OCI-LY1 (cell line): ENCODE data around the gene PLAGL2.

Experiments used
- EZH2 ChIP-seq: fragments of 200-600 bp; sonication (generic), shearing (Covaris generic); IDR thresholded peaks from 2 replicates; pipeline ENCODE4 v1.8.0; 2017; ENCODE audit warnings: borderline replicate concordance, mixed run types, mild to moderate bottlenecking, antibody characterized with exemption, low read length, moderate library complexity, mixed read lengths
- TF ChIP-seq, protein P1 (sequence below): fragments of 200-600 bp; sonication (generic), shearing (Covaris generic); IDR thresholded peaks from 2 replicates; pipeline ENCODE4 v1.5.1; 2017; ENCODE audit warnings: mild to moderate bottlenecking, antibody characterized with exemption, low read length, moderate library complexity, mixed read lengths

DNA sequence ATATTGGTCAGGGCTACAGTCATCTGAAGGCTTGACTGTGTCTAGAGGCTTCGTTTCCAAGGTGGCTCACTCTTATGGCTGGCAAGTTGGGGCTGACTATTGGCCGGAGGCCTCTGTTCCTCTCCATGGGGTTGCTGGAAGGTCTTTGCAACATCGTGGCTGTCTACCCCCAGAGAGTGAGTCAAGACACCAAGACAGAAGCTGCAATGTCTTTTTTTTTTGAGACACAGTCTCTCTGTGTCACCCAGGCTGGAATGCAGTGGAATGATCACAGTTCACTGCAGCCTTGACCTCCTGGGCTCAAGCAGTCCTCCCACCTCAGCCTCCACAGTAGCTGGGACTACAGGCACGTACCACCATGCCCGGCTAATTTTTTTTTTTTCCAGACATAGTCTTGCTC is 40.5 kb upstream of the PLAGL2 start:
- TF ChIP-seq, protein P1, sequence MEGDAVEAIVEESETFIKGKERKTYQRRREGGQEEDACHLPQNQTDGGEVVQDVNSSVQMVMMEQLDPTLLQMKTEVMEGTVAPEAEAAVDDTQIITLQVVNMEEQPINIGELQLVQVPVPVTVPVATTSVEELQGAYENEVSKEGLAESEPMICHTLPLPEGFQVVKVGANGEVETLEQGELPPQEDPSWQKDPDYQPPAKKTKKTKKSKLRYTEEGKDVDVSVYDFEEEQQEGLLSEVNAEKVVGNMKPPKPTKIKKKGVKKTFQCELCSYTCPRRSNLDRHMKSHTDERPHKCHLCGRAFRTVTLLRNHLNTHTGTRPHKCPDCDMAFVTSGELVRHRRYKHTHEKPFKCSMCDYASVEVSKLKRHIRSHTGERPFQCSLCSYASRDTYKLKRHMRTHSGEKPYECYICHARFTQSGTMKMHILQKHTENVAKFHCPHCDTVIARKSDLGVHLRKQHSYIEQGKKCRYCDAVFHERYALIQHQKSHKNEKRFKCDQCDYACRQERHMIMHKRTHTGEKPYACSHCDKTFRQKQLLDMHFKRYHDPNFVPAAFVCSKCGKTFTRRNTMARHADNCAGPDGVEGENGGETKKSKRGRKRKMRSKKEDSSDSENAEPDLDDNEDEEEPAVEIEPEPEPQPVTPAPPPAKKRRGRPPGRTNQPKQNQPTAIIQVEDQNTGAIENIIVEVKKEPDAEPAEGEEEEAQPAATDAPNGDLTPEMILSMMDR: no peak
- TF ChIP-seq EZH2: no peak
